GM21381 (cell line): ENCODE results near the gene FADS2.

Experiments used
- ATAC-seq: cut with Tn5 transposase; IDR thresholded peaks from one replicate; pipeline ENCODE4 v1.9.1; 2021; ENCODE audit warnings: mild to moderate bottlenecking, moderate library complexity; ENCODE audit not compliant: unreplicated experiment

Gene FADS2

GRCh38 chr11:61795459-61795858 lies 32.6 kb upstream of the FADS2 start:
- no peak for ATAC-seq

GRCh38 chr11:61795876-61796526 lies 32.1 kb upstream of the FADS2 start:
- no peak for ATAC-seq

DNA sequence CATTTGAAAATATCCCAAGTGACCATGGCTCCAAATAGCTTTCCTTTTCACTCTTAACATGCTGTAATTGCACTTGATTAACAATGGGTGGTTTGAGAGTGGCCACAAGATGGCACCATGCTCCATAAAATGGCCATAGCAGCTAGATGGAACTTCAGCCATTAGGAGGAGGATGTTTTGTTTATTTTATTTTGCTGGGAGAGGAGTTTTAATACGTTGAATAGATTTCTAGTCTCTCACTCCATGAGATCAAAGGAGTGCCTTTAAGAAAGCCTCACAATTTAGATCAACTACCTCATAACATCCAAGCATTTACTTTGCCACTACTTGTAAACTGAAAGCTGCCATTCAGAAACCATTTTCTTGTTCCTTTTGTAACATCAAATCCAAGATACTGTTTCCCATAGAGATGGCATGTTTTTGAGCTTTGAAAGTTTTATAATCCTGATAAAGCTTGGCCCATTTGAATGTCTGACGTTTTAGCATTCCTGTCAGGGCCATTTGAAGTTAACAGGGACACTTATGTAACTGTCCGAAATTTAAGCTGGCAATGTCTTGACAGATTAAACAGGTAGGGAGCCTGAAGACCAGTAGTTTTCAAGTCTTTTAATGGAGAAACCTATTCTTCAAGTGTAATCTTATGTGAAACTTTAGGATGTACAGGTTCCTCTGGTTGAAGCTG lies 30.7 kb upstream of the FADS2 start:
- no peak for ATAC-seq

DNA sequence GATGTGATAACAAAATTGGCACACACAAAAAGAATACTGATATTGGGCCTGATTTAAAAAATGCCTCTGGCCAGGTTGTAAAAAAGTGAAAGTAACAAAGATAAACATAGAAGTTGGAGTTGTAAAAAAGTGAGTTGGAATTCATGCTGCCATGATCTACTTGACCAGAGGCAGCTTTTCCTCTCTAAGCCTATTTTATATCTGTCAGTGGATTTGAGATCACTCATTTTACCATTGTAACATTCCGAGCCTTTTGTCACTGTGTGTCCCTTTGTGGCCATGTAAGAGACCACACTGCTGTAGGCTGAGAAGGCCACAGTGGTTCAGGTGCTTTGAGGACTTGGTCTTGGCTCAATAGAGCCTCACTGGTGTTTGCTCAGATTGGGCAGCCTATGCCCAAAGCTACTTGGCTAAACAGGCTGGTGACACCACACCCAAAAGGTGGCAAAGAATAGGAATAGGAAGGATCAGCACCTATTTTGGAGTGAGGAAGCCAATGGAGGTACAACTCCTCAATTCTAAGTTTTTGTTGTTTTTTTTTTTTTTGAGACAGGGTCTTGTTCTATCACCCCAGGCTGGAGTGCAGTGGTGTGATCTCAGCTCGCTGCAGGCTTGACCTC lies 28.3 kb upstream of the FADS2 start:
- no peak for ATAC-seq

GRCh38 chr11:61800331-61801281 lies 27.5 kb upstream of the FADS2 start:
- ATAC-seq, result no peak

DNA sequence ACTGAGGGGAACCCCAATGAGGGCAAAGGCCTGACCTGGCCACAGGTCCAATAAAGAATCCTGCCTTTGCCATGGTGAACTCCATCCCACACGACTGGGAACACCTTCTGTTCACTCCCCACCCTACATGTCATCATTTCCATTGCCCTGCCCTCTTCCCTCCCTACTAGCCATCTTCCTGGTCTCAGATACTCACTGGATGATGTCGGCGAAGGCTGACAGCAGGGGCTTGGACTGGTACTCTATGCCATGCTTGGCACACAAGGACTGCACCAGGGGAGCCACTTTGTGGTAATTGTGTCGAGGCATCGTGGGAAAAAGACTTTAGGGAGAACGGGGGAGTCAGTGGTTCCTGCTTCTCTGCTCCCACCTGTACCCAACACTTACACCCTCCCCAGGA lies 25.5 kb upstream of the FADS2 start:
- no peak for ATAC-seq

DNA sequence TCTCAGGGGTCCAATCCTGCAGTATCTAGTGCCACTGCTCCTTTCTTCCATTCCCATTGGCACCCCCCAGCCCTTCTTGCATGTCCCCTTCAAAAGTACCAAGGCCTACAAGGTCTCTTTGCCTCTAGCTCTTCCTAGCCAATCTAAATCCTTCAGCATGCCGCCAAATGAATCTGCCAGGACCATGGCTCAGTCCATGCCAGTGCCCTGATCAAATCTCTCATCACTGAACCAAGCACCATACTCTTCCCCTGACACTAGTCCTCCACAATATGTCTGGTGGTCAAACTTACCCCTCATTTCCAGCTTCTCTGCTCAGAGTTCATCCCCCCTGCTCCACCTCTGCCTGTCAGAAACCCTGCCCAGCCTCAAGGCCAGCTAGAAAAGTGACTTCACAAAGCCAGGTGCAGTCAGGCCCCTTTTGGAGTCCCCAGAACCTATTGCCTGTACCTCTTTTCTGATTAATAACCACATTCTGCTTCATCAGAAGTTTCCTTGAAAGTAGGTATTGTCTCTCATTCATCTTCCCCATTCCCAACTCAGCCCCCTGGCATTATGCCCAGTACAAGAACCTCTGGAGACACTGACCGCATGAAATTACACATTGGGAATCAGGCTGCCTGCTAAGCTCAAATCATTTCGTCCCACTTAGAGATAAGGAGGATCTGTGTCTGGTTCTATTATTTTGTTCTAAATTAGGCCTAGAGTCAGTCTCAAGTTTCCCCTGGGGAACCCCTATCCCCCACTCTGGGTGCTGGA lies 24.0 kb upstream of the FADS2 start:
- ATAC-seq, result no peak

- no peak for ATAC-seq
These were observed 23.0 kb upstream of the FADS2 start for GRCh38 chr11:61805146-61805545.

DNA sequence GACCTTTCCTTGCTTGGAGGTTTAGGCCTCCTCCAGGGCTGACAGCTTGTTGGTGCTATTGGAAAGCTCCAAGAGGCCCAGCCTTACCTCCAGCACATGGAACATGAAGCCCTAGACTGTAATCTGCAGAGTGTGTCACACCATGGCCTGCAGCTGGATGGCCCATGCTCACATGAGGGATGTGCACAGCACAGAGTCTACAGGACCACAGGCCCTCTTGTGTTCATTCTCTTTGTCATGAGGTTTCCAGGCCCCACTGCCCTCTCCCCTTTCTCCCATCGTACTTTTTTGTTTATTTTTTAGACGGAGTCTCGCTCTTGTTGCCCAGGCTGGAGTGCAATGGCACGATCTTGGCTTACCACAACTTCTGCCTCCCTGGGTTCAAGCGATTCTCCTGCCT lies 21.3 kb upstream of the FADS2 start:
- no peak for ATAC-seq

DNA sequence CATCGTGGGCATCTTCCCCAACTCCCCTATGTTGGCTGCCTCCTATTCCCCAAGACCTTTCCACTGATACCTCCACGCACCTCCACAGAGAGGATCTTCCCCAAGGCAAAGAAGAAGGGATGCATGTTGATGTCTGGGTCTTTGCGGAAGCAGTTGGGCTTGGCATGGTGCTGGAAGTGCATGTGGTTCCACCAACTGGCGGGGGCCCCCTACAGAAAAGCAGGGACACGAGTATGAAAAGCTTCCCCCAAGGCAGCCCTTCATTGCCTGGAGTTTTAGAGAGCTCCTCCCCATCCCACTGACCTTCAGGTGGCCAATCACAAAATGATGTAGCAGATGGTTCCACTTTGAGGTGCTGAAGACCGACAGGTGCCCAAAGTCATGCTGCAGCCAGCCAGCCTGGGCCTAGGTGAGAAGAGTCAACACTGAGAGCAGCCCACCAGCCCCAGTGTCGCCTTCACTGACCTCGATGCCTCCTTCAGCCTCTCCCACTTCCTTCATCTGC lies 17.4 kb upstream of the FADS2 start:
- ATAC-seq, result no peak

DNA sequence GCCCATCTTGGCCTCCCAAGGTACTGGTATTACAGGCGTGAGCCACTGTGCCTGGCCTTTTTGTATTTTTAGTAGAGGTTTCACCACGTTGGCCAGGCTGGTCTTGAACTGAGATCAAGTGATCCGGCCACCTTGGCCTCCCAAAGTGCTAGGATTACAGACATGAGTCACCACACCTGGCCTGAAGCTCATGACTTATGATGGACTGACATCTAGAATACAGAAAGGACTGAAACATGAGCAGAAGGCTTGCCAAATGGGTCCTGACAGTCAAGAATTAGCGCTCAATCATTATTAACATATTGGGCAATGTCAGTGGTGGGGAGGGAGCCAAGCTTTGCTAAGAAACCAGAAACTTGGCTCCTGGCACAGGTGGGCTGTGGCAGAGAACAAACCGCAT lies 16.3 kb upstream of the FADS2 start:
- ATAC-seq, result no peak

DNA sequence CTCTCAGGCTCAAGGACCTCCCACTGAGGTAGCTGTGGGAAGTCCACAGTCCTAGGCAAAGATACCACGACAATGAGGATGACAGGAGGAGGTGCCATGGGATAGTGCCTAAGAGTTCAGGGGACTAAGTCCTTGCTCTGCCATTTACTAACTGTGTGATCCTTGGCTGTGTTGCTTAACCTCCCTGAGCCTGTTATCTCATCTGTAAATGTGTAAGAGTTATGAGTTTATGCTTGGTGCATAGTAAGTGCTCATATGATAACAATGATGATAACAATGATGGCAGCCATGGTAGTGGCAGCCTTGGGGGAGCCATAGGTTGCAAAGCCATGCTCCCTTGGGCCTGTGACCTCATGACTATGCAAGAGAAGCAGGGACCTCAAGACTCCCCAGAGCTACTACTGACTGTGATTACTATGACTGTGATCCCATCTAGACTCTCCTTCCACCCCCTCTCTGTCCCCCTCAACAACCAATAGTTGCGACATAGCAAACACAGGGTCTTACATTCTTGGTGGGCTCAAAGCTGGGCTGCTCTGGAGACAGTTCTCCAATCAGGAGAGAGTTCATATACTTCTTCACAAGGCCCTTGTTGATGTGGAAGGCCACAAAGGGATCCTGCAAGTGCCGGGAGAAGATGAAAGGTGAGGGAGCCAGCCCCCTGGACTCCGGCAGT lies 15.2 kb upstream of the FADS2 start:
- no peak for ATAC-seq

- ATAC-seq, result no peak
These were observed 13.7 kb upstream of the FADS2 start for GRCh38 chr11:61814247-61814957.

GRCh38 chr11:61814958-61815789 lies 12.9 kb upstream of the FADS2 start:
- peak; percentile 61 for ATAC-seq

DNA sequence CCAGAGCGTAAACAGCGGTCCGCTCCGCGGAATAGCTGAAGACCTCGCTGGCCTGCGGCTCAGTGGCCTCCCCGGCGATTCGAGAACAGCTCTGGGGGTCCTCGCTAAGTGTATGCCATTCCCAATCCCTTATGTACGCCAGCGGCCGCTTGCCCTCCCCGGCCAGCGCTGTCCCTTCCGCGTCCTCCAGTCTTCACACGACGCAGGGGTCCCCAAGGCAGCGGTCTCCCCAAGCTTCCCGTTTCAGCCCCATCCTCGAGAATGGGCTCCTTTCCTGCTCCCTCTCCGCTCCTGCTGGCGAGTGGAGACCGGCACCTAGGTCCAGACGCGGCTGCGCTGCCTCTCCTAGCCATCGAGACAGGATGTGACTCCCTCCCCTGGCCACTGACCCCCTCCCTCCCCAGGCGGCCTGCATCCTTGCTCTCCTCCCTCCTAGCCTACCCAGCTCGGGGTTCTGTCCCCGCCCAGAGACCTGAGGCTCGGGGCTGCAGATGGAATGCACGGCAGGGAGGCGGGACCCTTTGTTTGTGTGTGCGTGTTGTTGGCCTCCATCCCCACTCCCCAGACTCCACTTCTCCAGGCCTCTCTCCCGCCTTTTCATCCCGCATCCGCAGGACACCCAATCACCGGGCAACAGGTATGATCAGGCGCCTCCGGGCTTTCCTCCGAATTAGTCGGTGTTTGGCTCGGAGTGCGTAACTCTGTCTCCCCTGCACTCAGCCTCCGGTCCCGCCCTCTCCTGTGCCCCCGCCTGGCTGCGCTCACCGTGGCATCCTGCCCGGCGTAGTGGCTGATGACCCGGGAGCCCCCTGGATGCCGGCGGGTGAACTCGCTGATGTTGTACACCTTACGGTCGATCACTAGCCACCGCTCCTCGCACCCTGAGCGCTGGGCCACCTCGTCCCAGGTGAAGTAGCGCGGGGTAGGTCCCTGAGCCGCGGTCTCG lies 12.0 kb upstream of the FADS2 start:
- peak; percentile 24 for ATAC-seq

- ATAC-seq, result peak; percentile 42
These were observed 11.2 kb upstream of the FADS2 start, which contains the start of gene FADS1 for GRCh38 chr11:61816736-61817455. Gene FADS1, minus strand, starts transcription at chr11:61817003. Its CDS starts 74 bp downstream, at chr11:61816929.
